GM23338 (cell line): ENCODE measurements around the gene RBM23. TPM values are rescaled to one million over a fixed set of nuclear protein-coding genes. Genes with fewer than 3 reads are reported as not detected.
A peak's percentile ranks its signal among the peaks of the same experiment; 100 is the strongest.

Experiments
- ATAC-seq: fragments of 200-7000 bp; cut with Tn5 transposase; 3 replicates; pipeline ENCODE4 v1.9.1; 2020
- DNase-seq: peaks from one replicate; pipeline ENCODE4 v3.0.0-alpha.2; 2015; ENCODE audit warnings: low spot score
- H2AFZ ChIP-seq: fragments of 200-600 bp; sonication (generic); 2 replicates; pipeline ENCODE4 v1.8.0; 2016; ENCODE audit warnings: antibody characterized with exemption, mild to moderate bottlenecking, moderate library complexity
- H3F3A ChIP-seq: fragments of 200-600 bp; sonication (generic); replicated peaks from 2 replicates; pipeline ENCODE4 v1.8.0; 2017; ENCODE audit warnings: antibody characterized with exemption, mixed run types, low read depth
- H3K27ac ChIP-seq: fragments of 200-600 bp; sonication (generic); 2 replicates; pipeline ENCODE4 v1.6.1; 2016; ENCODE audit warnings: low read depth
- H3K27me3 ChIP-seq: fragments of 200-600 bp; sonication (generic); 2 replicates; pipeline ENCODE4 v1.8.0; 2016; ENCODE audit warnings: mild to moderate bottlenecking, mixed run types, moderate library complexity; ENCODE audit not compliant: insufficient read depth
- H3K36me3 ChIP-seq: fragments of 200-600 bp; sonication (generic); 2 replicates; pipeline ENCODE4 v1.8.0; 2016; ENCODE audit warnings: mild to moderate bottlenecking; ENCODE audit not compliant: insufficient read depth
- H3K4me1 ChIP-seq: fragments of 200-600 bp; sonication (generic); 2 replicates; pipeline ENCODE4 v1.8.0; 2016; ENCODE audit warnings: mild to moderate bottlenecking, moderate library complexity; ENCODE audit not compliant: insufficient read depth
- H3K4me2 ChIP-seq: fragments of 200-600 bp; sonication (generic); 2 replicates; pipeline ENCODE4 v1.7.1; 2017; ENCODE audit warnings: mixed run types
- H3K4me3 ChIP-seq: fragments of 200-600 bp; sonication (generic); 2 replicates; pipeline ENCODE4 v1.6.1; 2016; ENCODE audit warnings: mixed run types
- H3K79me2 ChIP-seq: fragments of 200-600 bp; sonication (generic); replicated peaks from 2 replicates; pipeline ENCODE4 v1.8.0; 2017; ENCODE audit warnings: mild to moderate bottlenecking; ENCODE audit not compliant: insufficient read depth
- H3K9me2 ChIP-seq: fragments of 200-600 bp; sonication (generic); 2 replicates; pipeline ENCODE4 v1.8.0; 2017; ENCODE audit not compliant: insufficient read depth
- H4K20me1 ChIP-seq: fragments of 200-600 bp; sonication (generic); replicated peaks from 2 replicates; pipeline ENCODE4 v1.8.0; 2017; ENCODE audit warnings: mild to moderate bottlenecking; ENCODE audit not compliant: insufficient read depth
- H3K27ac Mint-ChIP-seq: 2 replicates; pipeline ENCODE4 v1.8.0; 2020; ENCODE audit warnings: inconsistent platforms, mild to moderate bottlenecking, moderate library complexity, mixed read lengths
- H3K27me3 Mint-ChIP-seq: 3 replicates; pipeline ENCODE4 v1.8.0; 2022; ENCODE audit warnings: low read depth, mild to moderate bottlenecking, moderate library complexity, mixed read lengths, inconsistent platforms; ENCODE audit not compliant: insufficient read depth, poor library complexity
- H3K36me3 Mint-ChIP-seq: 3 replicates; pipeline ENCODE4 v1.8.0; 2021; ENCODE audit warnings: low read depth, mild to moderate bottlenecking, inconsistent platforms, moderate library complexity, mixed read lengths
- H3K4me1 Mint-ChIP-seq: 3 replicates; pipeline ENCODE4 v1.8.0; 2020; ENCODE audit warnings: mild to moderate bottlenecking, inconsistent platforms, mixed read lengths
- H3K4me3 Mint-ChIP-seq: 3 replicates; pipeline ENCODE4 v1.8.0; 2021; ENCODE audit warnings: moderate library complexity, mild to moderate bottlenecking, inconsistent platforms, mixed read lengths
- H3K9me3 Mint-ChIP-seq: 3 replicates; pipeline ENCODE4 v1.8.0; 2020; ENCODE audit warnings: moderate library complexity, mild to moderate bottlenecking, inconsistent platforms, mixed read lengths
- CREB1 ChIP-seq: fragments of 250-450 bp; sonication (Bioruptor Pico); IDR thresholded peaks from 2 replicates; pipeline ENCODE4 v1.5.0; 2020; ENCODE audit warnings: low read depth, mild to moderate bottlenecking, moderate library complexity
- ETS1 ChIP-seq: IDR thresholded peaks from 2 replicates; pipeline ENCODE4 v1.6.1; 2016; ENCODE audit warnings: antibody characterized with exemption
- EZH2 ChIP-seq: fragments of 200-600 bp; sonication (generic); IDR thresholded peaks from one replicate; pipeline ENCODE4 v1.8.0; 2017; ENCODE audit warnings: antibody characterized with exemption, mild to moderate bottlenecking, low read depth; ENCODE audit not compliant: unreplicated experiment
- EZH2phosphoT487 ChIP-seq: fragments of 200-600 bp; sonication (generic); IDR thresholded peaks from one replicate; pipeline ENCODE4 v1.8.1; 2018; ENCODE audit warnings: antibody characterized with exemption; ENCODE audit not compliant: unreplicated experiment
- JUNB ChIP-seq: IDR thresholded peaks from one replicate; pipeline ENCODE4 v1.6.1; 2016; ENCODE audit warnings: antibody characterized with exemption; ENCODE audit not compliant: unreplicated experiment
- NANOG ChIP-seq: IDR thresholded peaks from 2 replicates; pipeline ENCODE4 v1.6.1; 2016; ENCODE audit warnings: antibody characterized with exemption, borderline replicate concordance
- POLR2AphosphoS5 ChIP-seq: IDR thresholded peaks from 2 replicates; pipeline ENCODE4 v1.6.1; 2016; ENCODE audit warnings: antibody characterized with exemption, low read depth
- STAT1 ChIP-seq: IDR thresholded peaks from one replicate; pipeline ENCODE4 v1.6.1; 2016; ENCODE audit warnings: antibody characterized with exemption; ENCODE audit not compliant: unreplicated experiment
- ZNF114 ChIP-seq: fragments of 250-450 bp; sonication (Bioruptor Pico); IDR thresholded peaks from 2 replicates; pipeline ENCODE4 v1.5.0; 2020; ENCODE audit warnings: mild to moderate bottlenecking, moderate library complexity
- ZNF331 ChIP-seq: fragments of 250-450 bp; sonication (Bioruptor Pico); IDR thresholded peaks from 2 replicates; pipeline ENCODE4 v1.5.0; 2020; ENCODE audit warnings: low read depth, mild to moderate bottlenecking, moderate library complexity
- polyA plus RNA-seq: library from polyadenylated mRNA; unstranded; fragments of >200 nt; fragmentation: Nextera tagmentation; extraction: Ambion mirVana; gene quantifications from 2 replicates; pipeline ENCODE4 v1.2.1, GENCODE V29; 2016
- total RNA-seq: library from RNA; depleted of rRNA; stranded (reverse); fragments of >200 nt; shearing (Covaris generic); gene quantifications from 2 replicates; pipeline ENCODE4 v1.2.3, GENCODE V29; 2014
- TF ChIP-seq, protein P1 (sequence below): IDR thresholded peaks from one replicate; pipeline ENCODE4 v1.6.1; 2018; ENCODE audit warnings: antibody characterized with exemption; ENCODE audit not compliant: unreplicated experiment
- TF ChIP-seq, protein P2 (sequence below), 2 experiments: fragments of 200-600 bp in 1 of 2; sonication (generic) in 1 of 2; conservative IDR thresholded peaks; 2 replicates each; pipeline versions ENCODE4 v1.5.1 to v1.6.1; 2016 to 2017; ENCODE audit warnings: antibody characterized with exemption in 2 of 2, low read depth in 2 of 2, mild to moderate bottlenecking in 2 of 2, moderate library complexity in 1 of 2

RBM23 gene
- total and polyA plus RNA-seq, 2 experiments from 2014 or later = 14.4 to 52.8 TPM

GRCh38 chr14:22875003-22875747 is 43.8 kb downstream of the RBM23 start (continued):
- TF ChIP-seq, protein P1, sequence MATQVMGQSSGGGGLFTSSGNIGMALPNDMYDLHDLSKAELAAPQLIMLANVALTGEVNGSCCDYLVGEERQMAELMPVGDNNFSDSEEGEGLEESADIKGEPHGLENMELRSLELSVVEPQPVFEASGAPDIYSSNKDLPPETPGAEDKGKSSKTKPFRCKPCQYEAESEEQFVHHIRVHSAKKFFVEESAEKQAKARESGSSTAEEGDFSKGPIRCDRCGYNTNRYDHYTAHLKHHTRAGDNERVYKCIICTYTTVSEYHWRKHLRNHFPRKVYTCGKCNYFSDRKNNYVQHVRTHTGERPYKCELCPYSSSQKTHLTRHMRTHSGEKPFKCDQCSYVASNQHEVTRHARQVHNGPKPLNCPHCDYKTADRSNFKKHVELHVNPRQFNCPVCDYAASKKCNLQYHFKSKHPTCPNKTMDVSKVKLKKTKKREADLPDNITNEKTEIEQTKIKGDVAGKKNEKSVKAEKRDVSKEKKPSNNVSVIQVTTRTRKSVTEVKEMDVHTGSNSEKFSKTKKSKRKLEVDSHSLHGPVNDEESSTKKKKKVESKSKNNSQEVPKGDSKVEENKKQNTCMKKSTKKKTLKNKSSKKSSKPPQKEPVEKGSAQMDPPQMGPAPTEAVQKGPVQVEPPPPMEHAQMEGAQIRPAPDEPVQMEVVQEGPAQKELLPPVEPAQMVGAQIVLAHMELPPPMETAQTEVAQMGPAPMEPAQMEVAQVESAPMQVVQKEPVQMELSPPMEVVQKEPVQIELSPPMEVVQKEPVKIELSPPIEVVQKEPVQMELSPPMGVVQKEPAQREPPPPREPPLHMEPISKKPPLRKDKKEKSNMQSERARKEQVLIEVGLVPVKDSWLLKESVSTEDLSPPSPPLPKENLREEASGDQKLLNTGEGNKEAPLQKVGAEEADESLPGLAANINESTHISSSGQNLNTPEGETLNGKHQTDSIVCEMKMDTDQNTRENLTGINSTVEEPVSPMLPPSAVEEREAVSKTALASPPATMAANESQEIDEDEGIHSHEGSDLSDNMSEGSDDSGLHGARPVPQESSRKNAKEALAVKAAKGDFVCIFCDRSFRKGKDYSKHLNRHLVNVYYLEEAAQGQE = no peak
- TF ChIP-seq POLR2AphosphoS5 = no peak
- TF ChIP-seq EZH2phosphoT487 = no peak
- no peak for TF ChIP-seq NANOG
- no peak for TF ChIP-seq STAT1

DNA sequence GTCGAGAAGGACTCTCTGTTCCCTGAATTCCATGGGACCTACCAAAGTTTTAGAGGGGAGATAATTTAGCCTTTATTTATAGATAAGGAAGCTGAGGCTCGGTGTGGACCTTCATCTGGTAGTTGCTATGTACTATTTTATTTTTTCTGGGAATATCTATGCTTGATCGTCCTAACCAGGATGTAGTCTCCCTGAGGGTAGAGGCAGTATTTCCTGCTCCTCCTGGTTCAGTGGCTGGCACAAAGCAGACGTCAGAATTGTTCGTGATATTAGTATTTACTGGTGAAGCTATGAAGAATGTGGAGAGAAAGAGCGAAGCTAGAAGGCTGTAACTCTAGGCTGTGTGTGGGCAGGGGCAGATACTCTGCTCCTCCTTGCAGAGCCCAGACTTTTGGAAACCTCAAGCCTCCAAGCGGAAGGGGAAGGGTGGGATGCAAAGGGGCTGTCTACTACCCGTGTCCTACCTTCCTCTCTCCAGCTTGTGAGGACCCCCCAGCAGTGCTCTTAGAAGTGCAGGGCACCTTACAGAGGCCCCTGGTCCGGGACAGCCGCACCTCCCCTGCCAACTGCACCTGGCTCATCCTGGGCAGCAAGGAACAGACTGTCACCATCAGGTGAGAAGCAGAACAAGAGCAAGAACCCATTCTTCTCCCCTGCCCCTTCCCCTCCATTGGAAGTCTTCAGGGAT is 46.0 kb downstream of the RBM23 start:
- H3K36me3 ChIP-seq = no peaks in the 10 kb centered on the region
- H3K36me3 Mint-ChIP-seq = peaks cover 21% of the 10 kb centered on the region
- H3K9me3 Mint-ChIP-seq = no peaks in the 10 kb centered on the region
- H3F3A ChIP-seq = peaks cover 7% of the 10 kb centered on the region; the same call in 1 of the 2 replicates
- ATAC-seq = no peak
- no peaks in the 10 kb centered on the region for H3K79me2 ChIP-seq
- no peaks in the 10 kb centered on the region for H3K27me3 ChIP-seq
- peak overlapping the region; percentile 89 for H3K4me3 Mint-ChIP-seq
- no peak overlapping the region for H2AFZ ChIP-seq
- no peaks in the 10 kb centered on the region for H4K20me1 ChIP-seq
- H3K27me3 Mint-ChIP-seq = peaks cover 20% of the 10 kb centered on the region
- H3K4me3 ChIP-seq = peak overlapping the region; percentile 96
- no peaks in the 10 kb centered on the region for H3K9me2 ChIP-seq
- no peak for DNase-seq
- H3K4me1 ChIP-seq = peaks cover 19% of the 10 kb centered on the region
- peak overlapping the region; percentile 83 for H3K27ac Mint-ChIP-seq
- H3K4me2 ChIP-seq = peak overlapping the region; percentile 73
- peaks cover 13% of the 10 kb centered on the region for H3K4me1 Mint-ChIP-seq
- no peak overlapping the region for H3K27ac ChIP-seq
- TF ChIP-seq ZNF331 = no peak
- TF ChIP-seq EZH2phosphoT487 = no peak
- TF ChIP-seq, protein P1 = no peak
- no peak for TF ChIP-seq EZH2
- TF ChIP-seq CREB1 = no peak
- TF ChIP-seq JUNB = no peak
- TF ChIP-seq, protein P2, sequence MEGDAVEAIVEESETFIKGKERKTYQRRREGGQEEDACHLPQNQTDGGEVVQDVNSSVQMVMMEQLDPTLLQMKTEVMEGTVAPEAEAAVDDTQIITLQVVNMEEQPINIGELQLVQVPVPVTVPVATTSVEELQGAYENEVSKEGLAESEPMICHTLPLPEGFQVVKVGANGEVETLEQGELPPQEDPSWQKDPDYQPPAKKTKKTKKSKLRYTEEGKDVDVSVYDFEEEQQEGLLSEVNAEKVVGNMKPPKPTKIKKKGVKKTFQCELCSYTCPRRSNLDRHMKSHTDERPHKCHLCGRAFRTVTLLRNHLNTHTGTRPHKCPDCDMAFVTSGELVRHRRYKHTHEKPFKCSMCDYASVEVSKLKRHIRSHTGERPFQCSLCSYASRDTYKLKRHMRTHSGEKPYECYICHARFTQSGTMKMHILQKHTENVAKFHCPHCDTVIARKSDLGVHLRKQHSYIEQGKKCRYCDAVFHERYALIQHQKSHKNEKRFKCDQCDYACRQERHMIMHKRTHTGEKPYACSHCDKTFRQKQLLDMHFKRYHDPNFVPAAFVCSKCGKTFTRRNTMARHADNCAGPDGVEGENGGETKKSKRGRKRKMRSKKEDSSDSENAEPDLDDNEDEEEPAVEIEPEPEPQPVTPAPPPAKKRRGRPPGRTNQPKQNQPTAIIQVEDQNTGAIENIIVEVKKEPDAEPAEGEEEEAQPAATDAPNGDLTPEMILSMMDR (conservative IDR thresholded peaks at IDR 0.05; ENCODE audit: low read depth in 2 of 2) = no peak
- TF ChIP-seq STAT1 = no peak
- no peak for TF ChIP-seq ETS1
- TF ChIP-seq NANOG = no peak
- TF ChIP-seq ZNF114 = no peak
